ENCODE results near the gene ZBED1.
"Not testable (repeated sequence)": the region's sequence is repeated elsewhere in the genome, so short reads cannot be mapped to it uniquely, and the experiment has no call there.

ZBED1 gene

GRCh38 chrX:2495595-2495994 is 5.2 kb downstream of the ZBED1 start:
- no peak for DNase-seq

- no peak for DNase-seq
These were observed 8.1 kb downstream of the ZBED1 start for GRCh38 chrX:2492531-2493218.

GRCh38 chrX:2490634-2491033 is 10.1 kb downstream of the ZBED1 start:
- DNase-seq: no peak

- no peak for DNase-seq
These were observed 11.0 kb downstream of the ZBED1 start for GRCh38 chrX:2489446-2490445.

GRCh38 chrX:2488621-2489285 is 12.0 kb downstream of the ZBED1 start:
- no peak for DNase-seq

- DNase-seq: no peak
These were observed 13.4 kb downstream of the ZBED1 start for GRCh38 chrX:2487366-2487765.

GRCh38 chrX:2486476-2487133 is 14.2 kb downstream of the ZBED1 start:
- no peak for DNase-seq

GRCh38 chrX:2485789-2486345 is 14.9 kb downstream of the ZBED1 start:
- DNase-seq: no peak

- DNase-seq: no peak
These were observed 15.8 kb downstream of the ZBED1 start for GRCh38 chrX:2484721-2485648.

GRCh38 chrX:2484256-2484655 is 16.5 kb downstream of the ZBED1 start:
- DNase-seq: no peak

- no peak for DNase-seq
These were observed 17.2 kb downstream of the ZBED1 start for GRCh38 chrX:2483398-2484060.

- DNase-seq: not testable (repeated sequence)
These were observed 19.2 kb downstream of the ZBED1 start for GRCh38 chrX:2481597-2481996.

GRCh38 chrX:2479982-2480381 is 20.8 kb downstream of the ZBED1 start:
- not testable (repeated sequence) for DNase-seq

GRCh38 chrX:2479420-2479780 is 21.4 kb downstream of the ZBED1 start:
- no peak for DNase-seq

GRCh38 chrX:2478546-2479419 is 22.0 kb downstream of the ZBED1 start:
- DNase-seq: no peak

- not testable (repeated sequence) for DNase-seq
These were observed 23.5 kb downstream of the ZBED1 start for GRCh38 chrX:2477313-2477712.

- DNase-seq: no peak
These were observed 25.6 kb downstream of the ZBED1 start for GRCh38 chrX:2474963-2475726.

- DNase-seq: no peak
These were observed 26.4 kb downstream of the ZBED1 start for GRCh38 chrX:2474280-2474962.

Measured in activated T-cell treated with anti-CD3 and anti-CD28 coated beads, Interleukin-2, amount 50 U/mL, for 48 hours (primary cell).